K562 (cell line): ENCODE measurements around the gene MFAP1. TPM values are rescaled to one million over a fixed set of nuclear protein-coding genes. Genes with fewer than 3 reads are reported as not detected.
A peak's percentile ranks its signal among the peaks of the same experiment; 100 is the strongest.

Experiments
- CEBPB ChIP-seq: fragments of 450-650 bp; IDR thresholded peaks from 2 replicates; pipeline ENCODE4 v1.6.1; 2016; ENCODE audit warnings: missing genetic modification characterization, missing compliant biosample characterization
- CREB3L1 ChIP-seq: fragments of 450-650 bp; IDR thresholded peaks from 2 replicates; pipeline ENCODE4 v1.6.1; 2014; ENCODE audit warnings: low read depth, mild to moderate bottlenecking, moderate library complexity, borderline replicate concordance
- DACH1 ChIP-seq: fragments of 450-650 bp; IDR thresholded peaks from 2 replicates; pipeline ENCODE4 v1.6.1; 2018; ENCODE audit not compliant: partially characterized antibody
- EP400 ChIP-seq: fragments of 450-650 bp; IDR thresholded peaks from 2 replicates; pipeline ENCODE4 v1.6.1; 2017; ENCODE audit warnings: antibody characterized with exemption, mild to moderate bottlenecking, moderate library complexity
- FOXA1 ChIP-seq: fragments of 450-650 bp; IDR thresholded peaks from 2 replicates; pipeline ENCODE4 v1.6.1; 2016; ENCODE audit warnings: mild to moderate bottlenecking, borderline replicate concordance
- GTF2F1 ChIP-seq: IDR thresholded peaks from 2 replicates; pipeline ENCODE4 v1.6.1; 2011; ENCODE audit warnings: low read depth, low read length, improper control_type of control experiment
- HNRNPH1 ChIP-seq: fragments of 200-400 bp; formaldehyde crosslinking; optimal IDR thresholded peaks from 2 replicates; pipeline ENCODE3; 2017; ENCODE audit warnings: low read depth, mild to moderate bottlenecking, low read length, moderate library complexity
- NCOA6 ChIP-seq: fragments of 450-650 bp; IDR thresholded peaks from 2 replicates; pipeline ENCODE4 v1.6.1; 2017; ENCODE audit warnings: mild to moderate bottlenecking
- RAD51 ChIP-seq: fragments of 450-650 bp; IDR thresholded peaks from 2 replicates; pipeline ENCODE4 v1.7.1; 2016; ENCODE audit warnings: low read depth, mild to moderate bottlenecking, borderline replicate concordance
- RFX1 ChIP-seq: fragments of 450-650 bp; IDR thresholded peaks from 2 replicates; pipeline ENCODE4 v1.6.1; 2016; ENCODE audit warnings: mild to moderate bottlenecking, moderate library complexity
- SRF ChIP-seq, 2 experiments: fragments of 250-450, 450-650 bp in 1 of 2; sonication (Bioruptor Pico) in 1 of 2; sonication (generic) in 1 of 2; formaldehyde crosslinking; IDR thresholded peaks; 2 replicates each; pipeline versions ENCODE4 v1.5.0 to v1.5.1; 2020 to 2022; ENCODE audit warnings: mild to moderate bottlenecking in 1 of 2, missing genetic modification reagents in 1 of 2
- TAL1 ChIP-seq: fragments of 450-650 bp; IDR thresholded peaks from 2 replicates; pipeline ENCODE4 v1.6.1; 2016; ENCODE audit warnings: mild to moderate bottlenecking
- TEAD2 ChIP-seq: fragments of 450-650 bp; IDR thresholded peaks from 2 replicates; pipeline ENCODE4 v1.6.1; 2016; ENCODE audit warnings: missing genetic modification characterization, control low read depth, missing compliant biosample characterization
- ZNF224 ChIP-seq: sonication (generic); formaldehyde crosslinking; IDR thresholded peaks from 2 replicates; pipeline ENCODE4 v1.8.0; 2022; ENCODE audit warnings: mild to moderate bottlenecking, missing genetic modification reagents
- ZSCAN32 ChIP-seq: fragments of 450-650 bp; formaldehyde crosslinking; IDR thresholded peaks from 2 replicates; pipeline ENCODE4 v1.4.0; 2020; ENCODE audit warnings: mild to moderate bottlenecking, moderate library complexity
- polyA plus RNA-seq, 8 experiments: library from polyadenylated mRNA; depleted of rRNA in 4 of 8; stranded (reverse) in 5 of 8; unstranded in 3 of 8; fragments of >200 nt; fragmentation: Nextera tagmentation in 2 of 8; fragmentation: Illumina TruSeq in 1 of 8; extraction: Ambion mirVana in 2 of 8; extraction: Trizol in 1 of 8; gene quantifications; 2 replicates each; pipeline versions ENCODE4 v1.2.1 to v1.2.3, GENCODE V29; 2011 to 2014; ENCODE audit warnings: inconsistent platforms in 1 of 8, missing spikeins in 1 of 8
- total RNA-seq, 7 experiments: library from RNA; depleted of rRNA in 6 of 7; stranded (reverse); fragments of >200 nt in 6 of 7; fragmentation: Illumina TruSeq in 2 of 7; extraction: Trizol in 2 of 7; gene quantifications; 2 replicates each; pipeline versions ENCODE4 v1.2.1 to v1.2.3, GENCODE V29; 2011 to 2021; ENCODE audit warnings: low replicate concordance in 1 of 7
- TF ChIP-seq, protein P1 (sequence below): conservative IDR thresholded peaks from 2 replicates; pipeline ENCODE4 v1.6.1; 2011; ENCODE audit warnings: low read depth, mild to moderate bottlenecking, low read length; ENCODE audit not compliant: control insufficient read depth
- TF ChIP-seq, protein P2 (sequence below): sonication (generic); formaldehyde crosslinking; IDR thresholded peaks from 2 replicates; pipeline ENCODE4 v1.8.1; 2023; ENCODE audit warnings: mild to moderate bottlenecking, missing genetic modification reagents
- TF ChIP-seq, protein P3 (sequence below): fragments of 450-650 bp; conservative IDR thresholded peaks from 2 replicates; pipeline ENCODE4 v1.6.1; 2016; ENCODE audit warnings: missing genetic modification characterization, low read depth, mild to moderate bottlenecking, control low read depth, missing compliant biosample characterization
- TF ChIP-seq, protein P4 (sequence below): sonication (generic); formaldehyde crosslinking; IDR thresholded peaks from 2 replicates; pipeline ENCODE4 v1.9.0; 2022; ENCODE audit warnings: mild to moderate bottlenecking, missing genetic modification reagents

MFAP1 gene
- total and polyA plus RNA-seq, 9 of the 15 experiments (the other 6 are each of a cell fraction or from before 2014, with no cell fraction given): 34.9 to 64.1 (median 48.2) TPM

DNA sequence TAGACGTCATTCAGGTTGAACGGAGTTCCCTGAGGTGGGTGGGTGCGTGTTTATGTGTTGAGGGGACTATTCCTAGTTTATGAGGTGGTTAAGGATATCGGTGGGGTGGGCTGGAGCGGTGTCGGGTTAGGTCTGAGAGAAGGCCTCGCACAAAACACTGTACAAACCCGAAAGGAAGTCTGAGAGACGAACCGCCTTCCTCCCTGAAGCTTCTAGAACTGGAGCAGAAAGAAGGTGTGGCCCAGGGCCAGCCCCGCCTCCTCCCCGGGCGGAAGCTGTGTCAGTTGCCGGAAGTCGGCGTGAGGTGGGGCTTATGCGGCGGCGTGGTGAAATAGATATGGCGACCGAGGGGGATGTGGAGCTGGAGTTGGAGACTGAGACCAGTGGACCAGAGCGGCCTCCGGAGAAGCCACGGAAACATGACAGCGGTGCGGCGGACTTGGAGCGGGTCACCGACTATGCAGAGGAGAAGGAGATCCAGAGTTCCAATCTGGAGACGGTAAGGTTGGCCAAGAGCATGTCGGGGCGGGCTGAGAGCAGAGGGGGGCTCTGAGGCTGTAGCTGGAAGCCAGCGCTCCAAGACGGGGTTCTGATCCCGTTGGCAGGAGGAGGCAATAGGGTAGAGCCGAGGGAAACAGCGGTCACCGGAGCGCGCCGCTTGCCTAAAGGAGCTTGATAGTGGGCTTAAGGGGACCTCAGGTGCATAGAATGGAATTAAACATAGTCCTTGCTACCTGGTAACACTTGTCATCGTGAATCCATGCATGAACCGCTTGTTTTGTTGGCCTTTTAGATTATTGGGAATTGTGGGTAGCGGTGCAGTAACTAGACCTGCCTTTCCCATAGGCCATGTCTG is 24.0 kb downstream of the MFAP1 start, which contains the start of gene HYPK (continued):
- TF ChIP-seq DACH1 (no peak), CREB3L1 (peak; percentile 52; the same call in 1 of the 2 replicates), RAD51 (no peak), TEAD2 (no peak), SRF (CRISPR knock-in tag; IDR thresholded peaks at IDR 0.05) (peak; percentile 10 to 87; a peak in 2 of 4 replicates), TAL1 (no peak), RFX1 (no peak), ZNF224 (CRISPR knock-in tag) (no peak), HNRNPH1 (no peak), EP400 (peak; percentile 96), ZSCAN32 (no peak), GTF2F1 (no peak), CEBPB (tag) (peak; percentile 48), NCOA6 (no peak), FOXA1 (no peak)
- TF ChIP-seq, protein P1, sequence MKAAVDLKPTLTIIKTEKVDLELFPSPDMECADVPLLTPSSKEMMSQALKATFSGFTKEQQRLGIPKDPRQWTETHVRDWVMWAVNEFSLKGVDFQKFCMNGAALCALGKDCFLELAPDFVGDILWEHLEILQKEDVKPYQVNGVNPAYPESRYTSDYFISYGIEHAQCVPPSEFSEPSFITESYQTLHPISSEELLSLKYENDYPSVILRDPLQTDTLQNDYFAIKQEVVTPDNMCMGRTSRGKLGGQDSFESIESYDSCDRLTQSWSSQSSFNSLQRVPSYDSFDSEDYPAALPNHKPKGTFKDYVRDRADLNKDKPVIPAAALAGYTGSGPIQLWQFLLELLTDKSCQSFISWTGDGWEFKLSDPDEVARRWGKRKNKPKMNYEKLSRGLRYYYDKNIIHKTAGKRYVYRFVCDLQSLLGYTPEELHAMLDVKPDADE: peak; percentile 74
- TF ChIP-seq, protein P2, sequence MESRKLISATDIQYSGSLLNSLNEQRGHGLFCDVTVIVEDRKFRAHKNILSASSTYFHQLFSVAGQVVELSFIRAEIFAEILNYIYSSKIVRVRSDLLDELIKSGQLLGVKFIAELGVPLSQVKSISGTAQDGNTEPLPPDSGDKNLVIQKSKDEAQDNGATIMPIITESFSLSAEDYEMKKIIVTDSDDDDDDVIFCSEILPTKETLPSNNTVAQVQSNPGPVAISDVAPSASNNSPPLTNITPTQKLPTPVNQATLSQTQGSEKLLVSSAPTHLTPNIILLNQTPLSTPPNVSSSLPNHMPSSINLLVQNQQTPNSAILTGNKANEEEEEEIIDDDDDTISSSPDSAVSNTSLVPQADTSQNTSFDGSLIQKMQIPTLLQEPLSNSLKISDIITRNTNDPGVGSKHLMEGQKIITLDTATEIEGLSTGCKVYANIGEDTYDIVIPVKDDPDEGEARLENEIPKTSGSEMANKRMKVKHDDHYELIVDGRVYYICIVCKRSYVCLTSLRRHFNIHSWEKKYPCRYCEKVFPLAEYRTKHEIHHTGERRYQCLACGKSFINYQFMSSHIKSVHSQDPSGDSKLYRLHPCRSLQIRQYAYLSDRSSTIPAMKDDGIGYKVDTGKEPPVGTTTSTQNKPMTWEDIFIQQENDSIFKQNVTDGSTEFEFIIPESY (CRISPR knock-in tag): no peak
- TF ChIP-seq, protein P3, sequence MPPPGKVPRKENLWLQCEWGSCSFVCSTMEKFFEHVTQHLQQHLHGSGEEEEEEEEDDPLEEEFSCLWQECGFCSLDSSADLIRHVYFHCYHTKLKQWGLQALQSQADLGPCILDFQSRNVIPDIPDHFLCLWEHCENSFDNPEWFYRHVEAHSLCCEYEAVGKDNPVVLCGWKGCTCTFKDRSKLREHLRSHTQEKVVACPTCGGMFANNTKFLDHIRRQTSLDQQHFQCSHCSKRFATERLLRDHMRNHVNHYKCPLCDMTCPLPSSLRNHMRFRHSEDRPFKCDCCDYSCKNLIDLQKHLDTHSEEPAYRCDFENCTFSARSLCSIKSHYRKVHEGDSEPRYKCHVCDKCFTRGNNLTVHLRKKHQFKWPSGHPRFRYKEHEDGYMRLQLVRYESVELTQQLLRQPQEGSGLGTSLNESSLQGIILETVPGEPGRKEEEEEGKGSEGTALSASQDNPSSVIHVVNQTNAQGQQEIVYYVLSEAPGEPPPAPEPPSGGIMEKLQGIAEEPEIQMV (tag): no peak
- TF ChIP-seq, protein P4, sequence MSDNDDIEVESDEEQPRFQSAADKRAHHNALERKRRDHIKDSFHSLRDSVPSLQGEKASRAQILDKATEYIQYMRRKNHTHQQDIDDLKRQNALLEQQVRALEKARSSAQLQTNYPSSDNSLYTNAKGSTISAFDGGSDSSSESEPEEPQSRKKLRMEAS (CRISPR knock-in tag): peak; percentile 44; the same call in 1 of the 2 replicates
